Breast epithelium (tissue), 3 donors: ENCODE results near the gene CDR2L.

Source experiments
- CTCF ChIP-seq, 3 donors: fragments of 450-650 bp; IDR thresholded peaks; one replicate each; pipeline ENCODE4 v1.5.1; 2016 to 2017; ENCODE audit warnings: antibody characterized with exemption in 3 of 3, mild to moderate bottlenecking in 3 of 3, moderate library complexity in 3 of 3
- POLR2A ChIP-seq: fragments of 450-650 bp; IDR thresholded peaks from one replicate; pipeline ENCODE4 v1.6.1; 2016; ENCODE audit warnings: antibody characterized with exemption, mild to moderate bottlenecking, moderate library complexity

- TF ChIP-seq CTCF (IDR thresholded peaks at IDR 0.05) (peak; percentile 82 to 87 (median 86)), POLR2A (no peak)
Measured at GRCh38 chr17:74957935-74958740, 29.3 kb upstream of the CDR2L start.
